Esophagus squamous epithelium (tissue), 4 donors: ENCODE measurements around the gene IGBP1.

Experiments
- POLR2A ChIP-seq, 4 donors: fragments of 450-650 bp; IDR thresholded peaks; one replicate each; pipeline ENCODE4 v1.6.1; 2017; ENCODE audit warnings: antibody characterized with exemption in 4 of 4, mild to moderate bottlenecking in 4 of 4, moderate library complexity in 3 of 4
- TF ChIP-seq, protein P1 (sequence below), 6 experiments: fragments of 450-650 bp in 4 of 6; fragments of 200-600 bp in 2 of 6; sonication (generic) in 2 of 6; IDR thresholded peaks; one replicate each; pipeline ENCODE4 v1.5.1; 2016 to 2019; ENCODE audit warnings: antibody characterized with exemption in 6 of 6, mild to moderate bottlenecking in 4 of 6, moderate library complexity in 4 of 6

DNA sequence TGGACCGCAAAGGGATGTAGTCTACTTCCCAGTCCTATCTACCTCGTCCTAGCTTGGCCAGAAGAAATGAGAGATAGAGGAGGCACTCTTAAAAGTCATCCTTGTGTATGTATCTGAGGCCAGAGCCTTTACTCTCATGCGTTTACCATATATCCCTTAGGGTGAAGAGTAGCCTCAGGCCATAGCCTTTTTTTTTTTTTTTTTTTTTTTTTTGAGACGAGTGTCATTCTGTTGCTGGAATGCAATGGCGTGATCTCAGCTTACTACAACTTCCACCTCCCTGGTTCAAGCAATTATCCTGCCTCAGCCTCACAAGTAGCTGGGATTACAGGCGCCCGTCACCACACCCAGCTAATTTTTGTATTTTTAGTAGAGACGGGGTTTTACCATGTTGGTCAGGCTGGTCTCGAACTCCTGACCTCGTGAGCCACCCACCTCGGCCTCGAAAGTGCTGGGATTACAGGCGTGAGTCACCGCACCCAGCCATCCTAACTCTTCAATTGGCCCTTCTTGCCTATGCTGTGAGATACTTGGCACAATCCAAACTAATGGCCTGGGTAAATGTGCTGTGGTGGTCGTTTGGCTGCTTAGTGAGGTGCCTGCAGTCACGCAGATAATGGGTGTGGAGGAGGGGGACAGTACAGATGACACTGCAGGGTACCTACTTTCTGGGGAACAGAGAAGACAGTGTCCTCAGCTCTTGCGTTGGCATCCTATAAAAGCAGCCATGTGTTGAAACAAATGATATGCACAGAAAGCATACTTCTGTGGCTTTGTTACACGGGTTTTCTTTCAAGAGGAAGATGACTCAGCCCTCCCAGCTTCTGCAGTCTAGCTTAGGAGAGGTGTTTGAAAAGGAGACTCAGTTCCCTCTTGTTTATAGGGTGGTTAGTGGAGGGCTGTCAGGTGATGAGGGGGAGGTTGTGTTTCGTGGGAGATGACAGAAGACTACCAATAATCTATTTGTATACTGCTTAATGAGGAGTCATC lies 33.6 kb downstream of the IGBP1 start:
- no peak for TF ChIP-seq POLR2A (IDR thresholded peaks at IDR 0.05)
- TF ChIP-seq, protein P1, sequence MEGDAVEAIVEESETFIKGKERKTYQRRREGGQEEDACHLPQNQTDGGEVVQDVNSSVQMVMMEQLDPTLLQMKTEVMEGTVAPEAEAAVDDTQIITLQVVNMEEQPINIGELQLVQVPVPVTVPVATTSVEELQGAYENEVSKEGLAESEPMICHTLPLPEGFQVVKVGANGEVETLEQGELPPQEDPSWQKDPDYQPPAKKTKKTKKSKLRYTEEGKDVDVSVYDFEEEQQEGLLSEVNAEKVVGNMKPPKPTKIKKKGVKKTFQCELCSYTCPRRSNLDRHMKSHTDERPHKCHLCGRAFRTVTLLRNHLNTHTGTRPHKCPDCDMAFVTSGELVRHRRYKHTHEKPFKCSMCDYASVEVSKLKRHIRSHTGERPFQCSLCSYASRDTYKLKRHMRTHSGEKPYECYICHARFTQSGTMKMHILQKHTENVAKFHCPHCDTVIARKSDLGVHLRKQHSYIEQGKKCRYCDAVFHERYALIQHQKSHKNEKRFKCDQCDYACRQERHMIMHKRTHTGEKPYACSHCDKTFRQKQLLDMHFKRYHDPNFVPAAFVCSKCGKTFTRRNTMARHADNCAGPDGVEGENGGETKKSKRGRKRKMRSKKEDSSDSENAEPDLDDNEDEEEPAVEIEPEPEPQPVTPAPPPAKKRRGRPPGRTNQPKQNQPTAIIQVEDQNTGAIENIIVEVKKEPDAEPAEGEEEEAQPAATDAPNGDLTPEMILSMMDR (IDR thresholded peaks at IDR 0.05): no peak
